Endodermal cell (in vitro differentiated cells): ENCODE data around the gene CALCR. TPM values are rescaled to one million over a fixed set of nuclear protein-coding genes. Genes with fewer than 3 reads are reported as not detected.
"Not testable (repeated sequence)": the region's sequence is repeated elsewhere in the genome, so short reads cannot be mapped to it uniquely, and the experiment has no call there.

Experiments used
- DNase-seq: peaks from one replicate; pipeline ENCODE4 v3.0.0-alpha.2; 2017
- H3K27ac ChIP-seq: 2 replicates; pipeline ENCODE4 v1.5.1; 2013; ENCODE audit warnings: mild to moderate bottlenecking, low read depth, low read length, moderate library complexity
- H3K27me3 ChIP-seq: 2 replicates; pipeline ENCODE4 v1.6.1; 2013; ENCODE audit warnings: mild to moderate bottlenecking, low read length, moderate library complexity; ENCODE audit not compliant: insufficient read depth, control insufficient read depth, poor library complexity, severe bottlenecking
- H3K36me3 ChIP-seq: 2 replicates; pipeline ENCODE4 v1.7.0; 2013; ENCODE audit warnings: mild to moderate bottlenecking, low read length, moderate library complexity; ENCODE audit not compliant: control insufficient read depth, insufficient read depth
- H3K4me1 ChIP-seq: one replicate; pipeline ENCODE4 v1.7.0; 2013; ENCODE audit warnings: low read length; ENCODE audit not compliant: control insufficient read depth, insufficient read depth
- H3K4me3 ChIP-seq: 2 replicates; pipeline ENCODE4 v1.5.1; 2013; ENCODE audit warnings: mild to moderate bottlenecking, low read length, moderate library complexity
- H3K9ac ChIP-seq: 2 replicates; pipeline ENCODE4 v1.6.1; 2013; ENCODE audit warnings: mild to moderate bottlenecking, low read length, moderate library complexity; ENCODE audit not compliant: poor library complexity, severe bottlenecking; ENCODE audit errors: extremely low read depth
- H3K9me3 ChIP-seq: 2 replicates; pipeline ENCODE4 v1.6.1; 2013; ENCODE audit warnings: mild to moderate bottlenecking, low read length, moderate library complexity; ENCODE audit not compliant: control insufficient read depth
- H3K27ac Mint-ChIP-seq: 2 replicates; pipeline ENCODE4 v1.8.0; 2020; ENCODE audit warnings: mixed read lengths
- H3K27me3 Mint-ChIP-seq: 2 replicates; pipeline ENCODE4 v1.8.0; 2021; ENCODE audit warnings: mild to moderate bottlenecking, mixed read lengths; ENCODE audit not compliant: insufficient read depth
- H3K36me3 Mint-ChIP-seq: 2 replicates; pipeline ENCODE4 v1.8.0; 2020; ENCODE audit warnings: low read depth, mixed read lengths
- H3K4me1 Mint-ChIP-seq: 2 replicates; pipeline ENCODE4 v1.8.0; 2020; ENCODE audit warnings: mixed read lengths
- H3K4me3 Mint-ChIP-seq: 2 replicates; pipeline ENCODE4 v1.8.0; 2020; ENCODE audit warnings: mild to moderate bottlenecking, moderate library complexity, mixed read lengths
- H3K9me3 Mint-ChIP-seq: 2 replicates; pipeline ENCODE4 v1.8.0; 2020; ENCODE audit warnings: mild to moderate bottlenecking, mixed read lengths
- CTCF ChIP-seq: fragments of 200-600 bp; sonication (generic); conservative IDR thresholded peaks from 2 replicates; pipeline ENCODE4 v1.5.0; 2021; ENCODE audit warnings: antibody characterized with exemption, mild to moderate bottlenecking
- WGBS, 2 experiments: methylation state at CpG; one replicate each; pipeline versions ENCODE4 v1.1.5 to v1.1.7; 2013; ENCODE audit warnings: missing lambda C conversion rate in 2 of 2, mixed read lengths in 1 of 2; ENCODE audit not compliant: insufficient coverage in 1 of 2, insufficient read length in 1 of 2; 5-methylcytosine and 5-hydroxymethylcytosine counted together
- total RNA-seq, 2 donors: library from RNA; stranded (reverse); fragmentation: NEBNext Ultra II Directional in 1 of 2; extraction: Animal tissue kit (Norgen Biotek cat#: 25700) in 1 of 2; gene quantifications; 2 replicates in 1 of 2; 3 replicates in 1 of 2; pipeline ENCODE4 v1.2.1, GENCODE V29; 2021

CALCR gene
- total RNA-seq, 2 donors from 2014 or later: 16.8 to 17.1 TPM

GRCh38 chr7:93601363-93601762 is 26.8 kb upstream of the CALCR start:
- Histone ChIP-seq H3K36me3 (no peaks in the 10 kb centered on the region), H3K4me1 (peaks cover 6% of the 10 kb centered on the region), H3K27ac (no peak overlapping the region), H3K9me3 (peaks cover 5% of the 10 kb centered on the region), H3K27me3 (no peaks in the 10 kb centered on the region), H3K4me3 (no peak overlapping the region), H3K9ac (no peak overlapping the region)
- no peaks in the 10 kb centered on the region for H3K9me3 Mint-ChIP-seq
- peaks cover 32% of the 10 kb centered on the region for H3K4me1 Mint-ChIP-seq
- H3K27me3 Mint-ChIP-seq: no peaks in the 10 kb centered on the region
- WGBS, 2 experiments: 50 to 69% methylated on average over 1 of the region's 1 CpG
- TF ChIP-seq CTCF: peak; percentile 55
- no peak for DNase-seq
- H3K27ac Mint-ChIP-seq: no peak overlapping the region
- no peak overlapping the region for H3K4me3 Mint-ChIP-seq
- no peaks in the 10 kb centered on the region for H3K36me3 Mint-ChIP-seq

- Histone ChIP-seq H3K9ac (no peak overlapping the region), H3K27me3 (no peaks in the 10 kb centered on the region), H3K36me3 (peaks cover 4% of the 10 kb centered on the region), H3K27ac (no peak overlapping the region), H3K4me3 (no peak overlapping the region), H3K9me3 (peaks cover 15% of the 10 kb centered on the region), H3K4me1 (peaks cover 5% of the 10 kb centered on the region)
- no peak for DNase-seq
- no peak overlapping the region for H3K27ac Mint-ChIP-seq
- TF ChIP-seq CTCF: no peak
- peaks cover 22% of the 10 kb centered on the region for H3K9me3 Mint-ChIP-seq
- peaks cover 5% of the 10 kb centered on the region for H3K4me1 Mint-ChIP-seq
- H3K36me3 Mint-ChIP-seq: peaks cover 26% of the 10 kb centered on the region
- 86% methylated on average over 1 of the region's 1 CpG; no CpG with 5 or more reads in 1 of the 2 experiments for WGBS, 2 experiments
- no peak overlapping the region for H3K4me3 Mint-ChIP-seq
- no peaks in the 10 kb centered on the region for H3K27me3 Mint-ChIP-seq
Observed at GRCh38 chr7:93594250-93594649, 19.7 kb upstream of the CALCR start.

- Mint-ChIP-seq H3K9me3 (peaks cover 27% of the 10 kb centered on the region), H3K4me3 (no peak overlapping the region), H3K27ac (no peak overlapping the region), H3K36me3 (peaks cover 26% of the 10 kb centered on the region), H3K27me3 (no peaks in the 10 kb centered on the region), H3K4me1 (no peaks in the 10 kb centered on the region)
- Histone ChIP-seq H3K36me3 (peaks cover 4% of the 10 kb centered on the region), H3K4me1 (no peaks in the 10 kb centered on the region), H3K4me3 (peak overlapping the region; percentile 20), H3K9ac (no peak overlapping the region), H3K27me3 (no peaks in the 10 kb centered on the region), H3K27ac (no peak overlapping the region), H3K9me3 (peaks cover 15% of the 10 kb centered on the region)
- WGBS, 2 experiments: no CpG with 5 or more reads among the region's 1 CpG
- no peak for DNase-seq
- TF ChIP-seq CTCF: no peak
Observed at GRCh38 chr7:93592588-93593266, 18.2 kb upstream of the CALCR start.

- H3K27me3 Mint-ChIP-seq, H3K36me3 ChIP-seq, H3K4me1 Mint-ChIP-seq, H3K4me1 ChIP-seq, H3K27ac Mint-ChIP-seq, H3K4me3 ChIP-seq, H3K9ac ChIP-seq, DNase-seq, H3K27me3 ChIP-seq, H3K27ac ChIP-seq: not testable (repeated sequence)
- Mint-ChIP-seq H3K36me3 (peaks cover 26% of the 10 kb centered on the region), H3K9me3 (peaks cover 37% of the 10 kb centered on the region), H3K4me3 (peak overlapping the region; percentile 3)
- 89% methylated on average over 22 of the region's 34 CpGs; no CpG with 5 or more reads in 1 of the 2 experiments for WGBS, 2 experiments
- H3K9me3 ChIP-seq: peaks cover 15% of the 10 kb centered on the region
Observed at GRCh38 chr7:93591224-93592050, 16.9 kb upstream of the CALCR start.

- H3K4me3 ChIP-seq, H3K9ac ChIP-seq, H3K4me1 ChIP-seq, H3K4me1 Mint-ChIP-seq, H3K27ac Mint-ChIP-seq, H3K4me3 Mint-ChIP-seq, H3K36me3 ChIP-seq, DNase-seq, H3K27ac ChIP-seq, H3K9me3 ChIP-seq, H3K27me3 ChIP-seq, H3K27me3 Mint-ChIP-seq: not testable (repeated sequence)
- Mint-ChIP-seq H3K9me3 (peaks cover 31% of the 10 kb centered on the region), H3K36me3 (peaks cover 17% of the 10 kb centered on the region)
- 93% methylated on average over 22 of the region's 22 CpGs; no CpG with 5 or more reads in 1 of the 2 experiments for WGBS, 2 experiments
Observed at GRCh38 chr7:93586479-93586865, 11.9 kb upstream of the CALCR start.
